HG03066 (cell line): ENCODE data around the gene APBB2.

Experiments
- ATAC-seq: cut with Tn5 transposase; IDR thresholded peaks from one replicate; pipeline ENCODE4 v1.9.1; 2021; ENCODE audit warnings: low read depth; ENCODE audit not compliant: unreplicated experiment

The APBB2 gene

GRCh38 chr4:41216294-41217019 is 2.1 kb upstream of the APBB2 start:
- peak; percentile 44 for ATAC-seq

DNA sequence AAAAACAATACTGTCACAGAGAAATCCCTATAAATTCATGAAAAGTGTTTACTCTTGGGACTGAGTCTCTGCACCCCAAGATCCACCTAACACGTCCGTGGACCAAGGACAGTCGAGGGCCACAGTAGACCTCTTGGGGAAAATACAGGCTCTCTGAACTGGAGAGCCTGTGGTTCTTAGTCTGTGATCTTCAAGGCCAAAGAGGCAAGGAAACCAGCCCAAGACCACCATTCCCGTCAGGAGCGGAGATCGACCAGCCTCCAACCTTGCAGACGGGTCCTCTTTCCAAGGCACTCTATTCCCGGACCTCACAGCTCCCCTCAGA is 1.6 kb upstream of the APBB2 start:
- no peak for ATAC-seq

GRCh38 chr4:41215155-41215554 is 813 bp upstream of the APBB2 start:
- ATAC-seq = no peak

DNA sequence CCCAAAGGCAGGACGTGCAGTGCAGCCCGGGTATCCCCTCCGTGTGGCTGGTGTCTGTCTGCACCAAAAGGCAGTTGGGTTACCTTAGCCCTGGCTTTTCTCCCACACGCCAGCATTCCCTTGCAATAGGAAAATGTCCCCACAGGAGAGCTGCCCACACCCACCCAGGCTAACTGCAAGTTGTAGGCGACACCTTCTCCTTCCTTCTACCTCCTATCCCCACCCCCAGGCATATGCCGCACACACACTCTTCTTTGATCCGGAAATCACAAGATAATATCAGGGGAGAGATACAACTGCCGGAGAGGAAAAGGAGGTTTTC is 444 bp upstream of the APBB2 start:
- peak; percentile 6 for ATAC-seq

DNA sequence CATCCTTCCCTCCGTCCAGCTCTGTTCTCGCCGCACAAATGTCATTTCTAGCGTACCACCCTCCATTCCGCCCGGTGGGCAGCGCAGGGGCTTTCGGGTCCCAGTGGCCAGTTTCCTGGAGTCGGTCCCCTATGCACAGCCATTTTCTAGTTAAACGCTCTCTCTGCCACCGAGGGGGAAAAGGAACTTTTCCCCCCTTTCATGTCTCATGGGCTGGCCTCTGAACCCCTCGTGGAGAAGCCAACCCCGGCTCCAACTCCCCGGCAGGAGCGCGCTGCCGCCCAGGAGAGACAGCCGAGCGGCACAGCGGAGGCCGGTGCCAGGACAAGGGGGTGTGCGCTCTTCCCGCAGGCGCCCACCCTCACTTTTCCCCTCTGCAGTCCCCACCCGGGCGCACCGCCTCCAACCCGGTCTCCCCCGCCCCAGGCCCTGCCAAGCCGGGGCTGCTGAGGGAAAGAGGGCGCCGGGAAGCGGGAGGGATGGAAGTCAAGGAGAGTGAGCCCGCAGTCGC is 662 bp downstream of the APBB2 start:
- peak; percentile 14 for ATAC-seq

GRCh38 chr4:41212616-41213203 is 1.6 kb downstream of the APBB2 start:
- no peak for ATAC-seq

GRCh38 chr4:41211951-41212615 is 2.3 kb downstream of the APBB2 start:
- no peak for ATAC-seq

- no peak for ATAC-seq
Observed at GRCh38 chr4:41209901-41210300, 4.4 kb downstream of the APBB2 start.

GRCh38 chr4:41209187-41209586 is 5.2 kb downstream of the APBB2 start:
- ATAC-seq = no peak

GRCh38 chr4:41207291-41207831 is 7.0 kb downstream of the APBB2 start:
- ATAC-seq = no peak

DNA sequence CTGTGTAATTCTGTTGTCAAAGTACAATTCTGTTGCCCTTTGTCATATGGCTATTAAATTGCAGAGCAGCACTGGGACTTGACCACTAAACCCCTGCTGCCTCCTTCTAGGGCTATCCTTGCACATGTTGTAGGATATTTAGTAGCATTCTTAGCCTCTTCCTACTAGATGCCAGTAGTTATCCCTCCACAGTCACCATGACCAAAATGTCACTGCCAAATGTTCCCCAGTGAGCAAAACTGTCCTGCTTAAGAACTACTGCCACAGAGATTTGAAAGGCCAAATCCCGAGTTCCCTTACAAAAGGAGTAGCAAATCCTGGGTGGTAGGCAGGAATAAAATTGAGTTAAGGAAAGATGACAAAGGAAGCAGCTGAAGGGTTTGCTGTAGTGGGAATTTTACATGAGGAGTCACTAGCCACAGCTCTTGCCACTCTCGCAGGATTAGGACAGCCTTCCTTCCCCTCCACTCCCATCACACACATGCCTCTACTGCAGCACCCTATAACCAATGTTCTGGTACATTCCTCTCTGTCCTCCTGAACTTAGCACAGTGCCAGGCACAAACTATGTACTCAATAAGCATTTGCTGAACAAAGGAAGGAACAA is 8.4 kb downstream of the APBB2 start:
- ATAC-seq = no peak

DNA sequence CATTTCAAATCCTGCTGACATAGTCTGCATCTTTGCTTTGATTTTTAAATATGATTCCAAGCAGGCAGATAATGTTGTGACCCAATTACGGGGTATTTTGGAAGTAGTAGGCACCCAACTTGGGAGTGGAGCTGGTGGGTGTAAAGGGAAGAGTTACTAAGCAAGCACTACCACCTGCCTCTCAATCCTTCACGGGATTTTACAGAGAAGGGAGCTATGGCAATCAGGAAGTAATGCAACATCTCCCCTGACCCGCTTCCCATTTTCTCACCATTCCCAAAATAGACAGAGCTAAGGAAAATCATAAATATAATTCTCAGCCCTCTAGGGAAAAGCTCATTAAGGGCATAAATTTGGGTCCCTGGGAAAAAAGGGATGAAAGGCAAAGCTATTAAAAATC is 9.2 kb downstream of the APBB2 start:
- no peak for ATAC-seq

GRCh38 chr4:41204400-41204978 is 9.9 kb downstream of the APBB2 start:
- no peak for ATAC-seq

GRCh38 chr4:41203841-41204240 is 10.5 kb downstream of the APBB2 start:
- ATAC-seq = no peak

- no peak for ATAC-seq
Observed at GRCh38 chr4:41202820-41203568, 11.3 kb downstream of the APBB2 start.

DNA sequence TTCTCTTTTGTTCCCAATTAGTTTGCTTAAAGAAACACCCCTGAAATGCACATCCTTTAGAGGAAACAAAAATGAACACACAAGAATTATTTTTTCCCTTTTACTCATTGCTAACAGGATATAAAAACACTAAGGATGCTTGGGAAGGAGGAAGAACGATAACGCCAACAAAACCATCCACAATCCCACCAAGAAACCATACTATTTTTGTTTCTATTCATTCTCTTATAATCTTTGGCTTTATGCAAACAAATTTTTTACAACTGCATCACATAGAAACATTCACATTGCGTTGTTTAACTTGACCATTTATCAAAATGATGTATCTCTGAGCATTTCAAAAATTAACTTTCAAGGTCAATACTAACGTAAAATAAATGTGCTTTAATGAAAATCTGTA is 12.0 kb downstream of the APBB2 start:
- ATAC-seq = no peak

DNA sequence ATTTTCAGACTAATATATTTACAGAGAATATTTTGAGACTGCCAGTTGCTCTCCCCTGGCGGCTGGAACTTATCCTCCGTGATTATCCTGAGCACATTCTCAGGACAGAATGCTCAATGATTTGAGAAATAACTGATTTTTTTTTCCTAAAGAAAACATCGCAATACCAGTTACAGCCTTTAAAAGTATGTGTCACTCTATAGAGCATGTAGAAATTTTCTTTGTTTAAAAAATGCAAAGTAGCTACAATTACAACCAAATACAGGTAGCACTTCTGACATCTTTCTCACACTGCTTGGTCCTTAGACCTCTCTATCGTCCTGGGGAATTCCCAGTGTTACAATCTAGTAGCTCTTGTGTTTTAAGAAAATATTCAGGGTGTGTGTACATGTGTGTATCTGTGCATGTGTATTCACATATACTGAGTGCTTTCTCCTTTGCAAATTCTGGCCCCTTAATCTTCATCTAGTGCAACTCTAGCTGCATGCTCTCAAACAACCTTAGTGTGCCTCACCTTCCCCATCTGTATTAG is 13.8 kb downstream of the APBB2 start:
- no peak for ATAC-seq

GRCh38 chr4:41199788-41200187 is 14.6 kb downstream of the APBB2 start:
- ATAC-seq = no peak

DNA sequence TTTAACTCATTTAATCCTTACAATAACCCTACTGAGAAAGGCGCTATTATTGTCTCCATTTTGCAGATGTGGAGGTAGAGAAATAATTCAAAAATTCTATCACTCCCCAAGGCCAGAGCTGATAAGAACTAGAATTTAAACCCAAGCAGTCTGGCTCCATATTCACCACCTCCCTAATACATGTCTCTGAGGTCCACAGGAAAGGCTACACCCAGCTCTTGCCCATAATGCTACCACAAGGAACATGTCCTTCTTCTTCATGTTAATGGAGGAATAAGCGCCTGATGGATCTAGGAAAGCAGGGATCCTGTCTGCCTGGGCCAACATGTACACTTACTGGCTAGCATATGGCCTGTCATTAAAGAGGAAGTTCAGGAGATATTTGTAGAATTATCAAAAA is 16.3 kb downstream of the APBB2 start:
- ATAC-seq = no peak

- no peak for ATAC-seq
Observed at GRCh38 chr4:41197495-41197894, 16.8 kb downstream of the APBB2 start.
